ENCODE data around the gene APPL2. TPM values are rescaled to one million over a fixed set of nuclear protein-coding genes. Genes with fewer than 3 reads are reported as not detected.
A peak's percentile ranks its signal among the peaks of the same experiment; 100 is the strongest.

APPL2 gene, protein sequence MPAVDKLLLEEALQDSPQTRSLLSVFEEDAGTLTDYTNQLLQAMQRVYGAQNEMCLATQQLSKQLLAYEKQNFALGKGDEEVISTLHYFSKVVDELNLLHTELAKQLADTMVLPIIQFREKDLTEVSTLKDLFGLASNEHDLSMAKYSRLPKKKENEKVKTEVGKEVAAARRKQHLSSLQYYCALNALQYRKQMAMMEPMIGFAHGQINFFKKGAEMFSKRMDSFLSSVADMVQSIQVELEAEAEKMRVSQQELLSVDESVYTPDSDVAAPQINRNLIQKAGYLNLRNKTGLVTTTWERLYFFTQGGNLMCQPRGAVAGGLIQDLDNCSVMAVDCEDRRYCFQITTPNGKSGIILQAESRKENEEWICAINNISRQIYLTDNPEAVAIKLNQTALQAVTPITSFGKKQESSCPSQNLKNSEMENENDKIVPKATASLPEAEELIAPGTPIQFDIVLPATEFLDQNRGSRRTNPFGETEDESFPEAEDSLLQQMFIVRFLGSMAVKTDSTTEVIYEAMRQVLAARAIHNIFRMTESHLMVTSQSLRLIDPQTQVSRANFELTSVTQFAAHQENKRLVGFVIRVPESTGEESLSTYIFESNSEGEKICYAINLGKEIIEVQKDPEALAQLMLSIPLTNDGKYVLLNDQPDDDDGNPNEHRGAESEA
- total RNA-seq = 100 to 1,000 TPM; 110 to 226 (median 138) TPM
- long read RNA-seq, donor 1, transcript APPL2-201 (21 exons, 3,239 nt) = major isoform, 168 of 281 reads
- long read RNA-seq, donor 1, partial matches to known transcripts = 23 of 281 reads
- long read RNA-seq, donor 1, other reads (novel, unspliced or antisense) = 87 of 281 reads
- long read RNA-seq, donor 2, transcript APPL2-201 (21 exons, 3,239 nt) = major isoform, 41 of 97 reads
- long read RNA-seq, donor 2, partial matches to known transcripts = 29 of 97 reads
- long read RNA-seq, donor 2, other reads (novel, unspliced or antisense) = 23 of 97 reads

DNA sequence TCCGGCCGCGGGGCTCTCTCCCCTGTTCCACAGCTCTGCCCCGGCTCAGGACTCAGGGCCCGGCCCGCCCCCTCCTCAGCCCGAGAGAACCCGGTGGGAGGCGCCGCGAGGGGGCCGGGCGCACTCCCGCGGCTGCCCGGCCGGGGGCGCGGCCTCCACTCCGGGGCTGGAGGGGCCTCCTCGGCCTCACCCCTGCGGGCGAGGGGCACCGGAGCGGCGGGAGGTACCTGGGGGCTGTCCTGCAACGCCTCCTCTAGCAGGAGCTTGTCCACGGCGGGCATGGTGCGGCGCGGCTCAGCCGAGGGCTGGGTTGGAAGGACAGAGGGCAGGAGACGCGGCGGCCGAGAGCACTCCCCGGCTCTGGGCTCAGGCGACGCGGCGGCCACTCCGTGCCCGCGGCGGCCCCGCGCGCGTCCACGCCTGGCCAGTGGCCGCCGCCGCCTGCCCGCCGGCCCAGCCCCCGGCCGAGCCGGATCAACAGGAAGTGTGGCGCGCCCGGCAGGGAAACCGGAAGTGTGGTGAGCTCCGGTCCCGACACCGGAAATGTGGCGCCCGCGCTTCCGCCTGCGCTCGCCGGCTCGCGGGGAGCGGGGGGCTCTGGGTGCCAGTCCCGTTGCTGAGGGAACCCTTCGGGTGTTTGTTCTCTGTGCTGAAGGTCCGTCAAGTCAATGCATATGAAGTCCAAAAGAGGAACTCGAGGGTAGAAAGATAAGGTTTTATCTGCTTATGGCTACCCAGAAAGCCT, at the start of gene APPL2:
TSS of gene APPL2 (minus strand) at position 443 of the 745 bp plus-strand sequence. CDS start at position 281, 162 bp downstream.
- H3K36me3 ChIP-seq (ENCODE audit: low read depth) = no peaks in the 10 kb centered on the region
- DNase-seq (peak; percentile 89 to 95 (median 95)), ATAC-seq (peak; percentile 90)
- H3K4me1 ChIP-seq (ENCODE audit: low read depth) = peaks cover 21% of the 10 kb centered on the region
- H3K9me3 ChIP-seq = no peaks in the 10 kb centered on the region
- H3K4me3 ChIP-seq = peak within 1 kb of the TSS; percentile 82
- TF ChIP-seq, protein P1, sequence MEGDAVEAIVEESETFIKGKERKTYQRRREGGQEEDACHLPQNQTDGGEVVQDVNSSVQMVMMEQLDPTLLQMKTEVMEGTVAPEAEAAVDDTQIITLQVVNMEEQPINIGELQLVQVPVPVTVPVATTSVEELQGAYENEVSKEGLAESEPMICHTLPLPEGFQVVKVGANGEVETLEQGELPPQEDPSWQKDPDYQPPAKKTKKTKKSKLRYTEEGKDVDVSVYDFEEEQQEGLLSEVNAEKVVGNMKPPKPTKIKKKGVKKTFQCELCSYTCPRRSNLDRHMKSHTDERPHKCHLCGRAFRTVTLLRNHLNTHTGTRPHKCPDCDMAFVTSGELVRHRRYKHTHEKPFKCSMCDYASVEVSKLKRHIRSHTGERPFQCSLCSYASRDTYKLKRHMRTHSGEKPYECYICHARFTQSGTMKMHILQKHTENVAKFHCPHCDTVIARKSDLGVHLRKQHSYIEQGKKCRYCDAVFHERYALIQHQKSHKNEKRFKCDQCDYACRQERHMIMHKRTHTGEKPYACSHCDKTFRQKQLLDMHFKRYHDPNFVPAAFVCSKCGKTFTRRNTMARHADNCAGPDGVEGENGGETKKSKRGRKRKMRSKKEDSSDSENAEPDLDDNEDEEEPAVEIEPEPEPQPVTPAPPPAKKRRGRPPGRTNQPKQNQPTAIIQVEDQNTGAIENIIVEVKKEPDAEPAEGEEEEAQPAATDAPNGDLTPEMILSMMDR (IDR thresholded peaks at IDR 0.05) = peak; percentile 24
- intact Hi-C loops (cut with DNase I, micrococcal nuclease) = no loop called here

DNA sequence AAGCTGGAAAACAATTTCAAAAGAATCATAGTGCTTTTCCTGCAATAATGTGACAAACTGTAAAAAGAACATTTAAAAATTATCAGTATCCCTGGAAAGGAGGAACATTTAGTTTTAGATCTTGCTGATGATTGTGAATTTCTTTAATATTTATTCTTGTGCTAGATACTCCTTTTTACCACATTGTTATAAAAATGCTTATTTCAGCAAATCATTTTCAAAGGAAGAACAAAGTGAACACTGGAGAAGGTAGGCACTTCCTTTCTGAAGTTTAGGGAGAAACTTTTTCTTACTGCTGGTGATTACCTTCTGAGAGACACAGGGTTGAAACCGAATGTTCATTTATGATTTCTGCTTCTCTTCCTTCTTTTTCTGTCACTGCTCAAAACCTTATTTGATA, 49.4 kb upstream of the APPL2 start:
- TF ChIP-seq, protein P1 (IDR thresholded peaks at IDR 0.05) = no peak
- intact Hi-C loops (cut with DNase I, micrococcal nuclease) = no loop called here

DNA sequence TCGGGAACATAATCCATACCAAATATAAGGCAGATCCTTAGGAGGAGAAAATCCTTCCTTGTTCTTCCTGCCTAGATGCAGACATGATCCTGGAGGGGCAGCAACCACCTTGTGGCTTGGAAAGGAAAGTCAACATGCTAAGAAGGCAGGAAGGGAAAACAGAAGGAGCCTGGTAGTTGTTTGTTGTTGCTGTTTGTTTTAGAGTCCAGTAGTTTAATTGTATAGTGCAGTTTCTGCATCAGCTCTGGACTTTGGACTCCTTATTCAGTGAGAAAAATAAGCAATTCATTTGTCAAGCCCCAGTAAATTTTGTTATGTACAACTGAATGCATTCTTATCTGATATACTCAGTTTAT, 45.7 kb upstream of the APPL2 start:
- DNase-seq = peak in 1 of 3 donors; percentile 23
- TF ChIP-seq, protein P1 (IDR thresholded peaks at IDR 0.05) = peak; percentile 25

More for the DNA sequence above, 49.4 kb upstream of the APPL2 start:
- no peaks in the 10 kb centered on the region for H3K9me3 ChIP-seq
- H3K36me3 ChIP-seq (ENCODE audit: low read depth) = no peaks in the 10 kb centered on the region
- ATAC-seq (no peak), DNase-seq (no peak)
- H3K4me3 ChIP-seq = no peak overlapping the region
- H3K4me1 ChIP-seq (ENCODE audit: low read depth) = peaks cover 5% of the 10 kb centered on the region

DNA sequence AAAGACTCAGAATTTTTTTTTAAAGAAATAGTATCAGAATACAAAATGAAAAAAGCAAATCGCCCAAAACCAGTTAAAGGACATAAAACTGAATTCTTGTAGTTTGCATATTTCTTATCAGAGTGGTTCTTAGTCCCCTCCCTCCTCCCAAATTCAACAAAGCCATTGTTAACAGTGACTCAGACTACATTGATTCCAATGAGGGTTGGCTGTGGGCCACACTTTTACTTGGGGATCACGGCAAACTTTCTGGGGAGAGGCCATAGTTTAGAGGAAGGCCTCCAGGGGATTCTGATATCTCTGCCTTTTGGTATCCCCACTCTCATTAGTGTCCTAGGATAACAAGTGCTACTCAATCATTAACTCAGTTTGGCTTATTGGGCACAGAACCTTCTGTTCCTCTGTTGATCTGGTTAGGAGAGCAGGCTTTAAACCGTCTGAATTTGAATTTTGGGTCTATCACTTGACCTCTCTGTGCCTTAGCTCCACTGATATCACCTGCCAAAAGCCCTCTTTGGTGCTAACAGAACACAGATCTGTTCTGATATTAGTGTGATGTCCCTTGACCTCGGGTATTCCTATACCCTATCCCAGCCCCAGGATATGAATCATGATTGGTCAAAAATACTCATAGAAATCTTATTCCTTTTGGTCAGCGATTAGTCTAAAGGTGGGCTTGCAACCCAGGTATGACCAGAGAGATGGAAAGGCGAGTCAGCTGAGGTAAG, 45.2 kb upstream of the APPL2 start:
- intact Hi-C loops (cut with DNase I, micrococcal nuclease) = no loop called here
- peak; percentile 47 for ATAC-seq

More for the DNA sequence above, 45.7 kb upstream of the APPL2 start:
- intact Hi-C loops (cut with DNase I, micrococcal nuclease) = no loop called here
- peaks cover 5% of the 10 kb centered on the region for H3K4me1 ChIP-seq (ENCODE audit: low read depth)
- no peaks in the 10 kb centered on the region for H3K9me3 ChIP-seq
- ATAC-seq = peak; percentile 81
- H3K4me3 ChIP-seq = no peak overlapping the region
- no peaks in the 10 kb centered on the region for H3K36me3 ChIP-seq (ENCODE audit: low read depth)

More for the DNA sequence above, 45.2 kb upstream of the APPL2 start:
- DNase-seq = peak in 1 of 3 donors; percentile 15
- TF ChIP-seq, protein P1 (IDR thresholded peaks at IDR 0.05) = no peak
- H3K4me1 ChIP-seq (ENCODE audit: low read depth) = peaks cover 5% of the 10 kb centered on the region
- no peak overlapping the region for H3K4me3 ChIP-seq
- H3K9me3 ChIP-seq = no peaks in the 10 kb centered on the region
- no peaks in the 10 kb centered on the region for H3K36me3 ChIP-seq (ENCODE audit: low read depth)

Data from mucosa of descending colon (tissue), 3 donors.